ENCODE results near the gene KIF1A. TPM values are rescaled to one million over a fixed set of nuclear protein-coding genes. Genes with fewer than 3 reads are reported as not detected.

KIF1A gene
- total RNA-seq, 1 experiment from 2014 or later = 279 TPM

DNA sequence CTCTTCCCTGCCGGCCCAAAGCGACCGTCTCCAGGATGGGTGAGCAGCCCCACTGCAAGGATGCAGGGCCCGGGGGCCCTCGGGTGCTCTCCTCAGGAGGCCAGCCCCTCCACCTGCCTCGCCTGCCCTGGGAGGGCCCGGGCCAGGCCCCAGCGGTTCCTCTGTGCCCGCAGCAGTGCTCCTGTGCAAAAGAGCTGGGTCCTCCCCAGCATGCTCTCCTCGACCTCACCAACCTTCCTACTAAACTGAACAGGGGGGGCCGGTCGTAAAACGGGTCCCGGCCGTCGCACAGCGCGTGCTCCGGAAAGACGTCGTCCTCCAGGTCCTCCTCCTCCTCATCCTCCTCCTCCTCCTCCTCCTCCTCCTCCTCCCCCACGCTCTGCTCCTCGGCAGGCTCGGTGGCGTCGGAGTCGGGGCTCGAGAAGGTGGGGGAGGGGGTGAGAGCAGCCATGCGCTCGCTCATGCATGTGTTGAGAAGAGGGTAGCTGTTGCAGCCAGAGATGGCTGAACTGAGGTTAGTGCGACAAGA is 62.9 kb downstream of the KIF1A start:
- Mint-ChIP-seq H3K4me3 (no peak overlapping the region), H3K36me3 (peaks cover 43% of the 10 kb centered on the region)
- no peak for ATAC-seq

DNA sequence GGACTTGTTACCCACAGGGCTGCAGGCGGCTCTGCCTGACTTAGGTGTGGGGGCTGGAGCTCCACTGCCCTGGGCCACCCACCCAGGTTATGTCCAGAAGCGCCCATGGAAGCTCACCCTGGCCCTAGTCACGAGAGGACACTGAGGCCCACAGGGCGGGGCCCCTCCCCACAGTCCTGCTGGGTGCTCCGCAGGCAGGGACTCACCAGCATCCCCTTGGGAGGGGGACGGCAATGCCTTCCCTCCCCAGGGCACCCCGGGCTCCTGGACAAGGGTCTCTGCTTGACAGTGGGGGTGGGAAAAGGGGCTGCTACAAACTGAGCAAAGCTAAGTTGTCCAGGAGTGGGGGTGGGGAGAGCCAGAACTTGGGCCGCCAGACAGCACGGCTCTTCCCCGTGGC is 67.8 kb downstream of the KIF1A start:
- no peak for DNase-seq (ENCODE audit: low spot score)
- Mint-ChIP-seq H3K4me1 (no peaks in the 10 kb centered on the region), H3K27me3 (ENCODE audit: low read depth) (no peaks in the 10 kb centered on the region), H3K36me3 (peaks cover 42% of the 10 kb centered on the region), H3K4me3 (no peak overlapping the region), H3K27ac (no peak overlapping the region), H3K9me3 (no peaks in the 10 kb centered on the region)
- no peak for ATAC-seq
- TF ChIP-seq FOXK1 (CRISPR knock-in tag; IDR thresholded peaks at IDR 0.05) = no peak
- POLR2A ChIA-PET = interaction anchor here (1.4 kb wide), 1 partner anchor 37 kb away, joined by 4 read pairs; no protein-coding TSS in a partner anchor
- CTCF ChIA-PET = no interaction called here

More for the DNA sequence above, 62.9 kb downstream of the KIF1A start:
- Mint-ChIP-seq H3K4me1 (no peaks in the 10 kb centered on the region), H3K9me3 (no peaks in the 10 kb centered on the region), H3K27me3 (ENCODE audit: low read depth) (no peaks in the 10 kb centered on the region), H3K27ac (no peak overlapping the region)
- CTCF ChIA-PET = no interaction called here
- TF ChIP-seq NR3C1 (CRISPR knock-in tag; conservative IDR thresholded peaks at IDR 0.05; ENCODE audit: low read depth) = no peak
- TF ChIP-seq ZNF317 (CRISPR knock-in tag; IDR thresholded peaks at IDR 0.05; ENCODE audit: borderline replicate concordance, low read depth) = no peak
- TF ChIP-seq HMGA2 (CRISPR knock-in tag; IDR thresholded peaks at IDR 0.05) = no peak
- TF ChIP-seq FOXP1 (CRISPR knock-in tag; IDR thresholded peaks at IDR 0.05; ENCODE audit: borderline replicate concordance) = no peak
- TF ChIP-seq ZNF263 (CRISPR knock-in tag; IDR thresholded peaks at IDR 0.05; ENCODE audit: low read depth) = peak; percentile 88
- no peak for TF ChIP-seq TEAD1 (CRISPR knock-in tag; IDR thresholded peaks at IDR 0.05)
- DNase-seq (ENCODE audit: low spot score) = no peak
- POLR2A ChIA-PET = no interaction called here

DNA sequence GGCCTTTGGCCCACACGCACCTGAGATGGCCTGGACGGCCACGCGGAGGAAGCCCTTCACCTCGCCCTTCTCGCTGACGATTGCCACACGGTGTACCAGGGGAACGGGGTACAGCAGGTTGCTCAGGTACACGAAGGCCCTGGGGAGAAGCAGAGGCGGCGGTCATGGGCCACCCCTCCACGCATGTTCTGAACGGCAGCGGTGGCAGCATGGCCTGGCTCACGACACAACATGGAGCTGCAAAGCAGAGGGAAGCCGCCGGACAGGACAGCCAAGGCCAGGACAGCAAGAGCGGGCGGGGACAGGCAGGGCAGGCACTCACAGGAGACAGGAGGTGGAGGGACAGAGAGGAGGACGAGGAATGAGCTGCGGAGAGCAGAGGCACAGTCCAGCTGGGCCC is 69.6 kb downstream of the KIF1A start:
- no peaks in the 10 kb centered on the region for H3K9me3 Mint-ChIP-seq
- DNase-seq (ENCODE audit: low spot score) = no peak
- POLR2A ChIA-PET = no interaction called here
- no peak overlapping the region for H3K4me3 Mint-ChIP-seq
- no peak overlapping the region for H3K27ac Mint-ChIP-seq
- ATAC-seq = no peak
- CTCF ChIA-PET = no interaction called here
- H3K36me3 Mint-ChIP-seq = peaks cover 48% of the 10 kb centered on the region
- no peak for TF ChIP-seq ZBTB21 (CRISPR knock-in tag; IDR thresholded peaks at IDR 0.05; ENCODE audit: borderline replicate concordance)
- no peak for TF ChIP-seq KAT7 (CRISPR knock-in tag; IDR thresholded peaks at IDR 0.05; ENCODE audit: borderline replicate concordance)
- TF ChIP-seq, protein P1, sequence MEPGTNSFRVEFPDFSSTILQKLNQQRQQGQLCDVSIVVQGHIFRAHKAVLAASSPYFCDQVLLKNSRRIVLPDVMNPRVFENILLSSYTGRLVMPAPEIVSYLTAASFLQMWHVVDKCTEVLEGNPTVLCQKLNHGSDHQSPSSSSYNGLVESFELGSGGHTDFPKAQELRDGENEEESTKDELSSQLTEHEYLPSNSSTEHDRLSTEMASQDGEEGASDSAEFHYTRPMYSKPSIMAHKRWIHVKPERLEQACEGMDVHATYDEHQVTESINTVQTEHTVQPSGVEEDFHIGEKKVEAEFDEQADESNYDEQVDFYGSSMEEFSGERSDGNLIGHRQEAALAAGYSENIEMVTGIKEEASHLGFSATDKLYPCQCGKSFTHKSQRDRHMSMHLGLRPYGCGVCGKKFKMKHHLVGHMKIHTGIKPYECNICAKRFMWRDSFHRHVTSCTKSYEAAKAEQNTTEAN (CRISPR knock-in tag; IDR thresholded peaks at IDR 0.05) = no peak
- TF ChIP-seq, protein P2, sequence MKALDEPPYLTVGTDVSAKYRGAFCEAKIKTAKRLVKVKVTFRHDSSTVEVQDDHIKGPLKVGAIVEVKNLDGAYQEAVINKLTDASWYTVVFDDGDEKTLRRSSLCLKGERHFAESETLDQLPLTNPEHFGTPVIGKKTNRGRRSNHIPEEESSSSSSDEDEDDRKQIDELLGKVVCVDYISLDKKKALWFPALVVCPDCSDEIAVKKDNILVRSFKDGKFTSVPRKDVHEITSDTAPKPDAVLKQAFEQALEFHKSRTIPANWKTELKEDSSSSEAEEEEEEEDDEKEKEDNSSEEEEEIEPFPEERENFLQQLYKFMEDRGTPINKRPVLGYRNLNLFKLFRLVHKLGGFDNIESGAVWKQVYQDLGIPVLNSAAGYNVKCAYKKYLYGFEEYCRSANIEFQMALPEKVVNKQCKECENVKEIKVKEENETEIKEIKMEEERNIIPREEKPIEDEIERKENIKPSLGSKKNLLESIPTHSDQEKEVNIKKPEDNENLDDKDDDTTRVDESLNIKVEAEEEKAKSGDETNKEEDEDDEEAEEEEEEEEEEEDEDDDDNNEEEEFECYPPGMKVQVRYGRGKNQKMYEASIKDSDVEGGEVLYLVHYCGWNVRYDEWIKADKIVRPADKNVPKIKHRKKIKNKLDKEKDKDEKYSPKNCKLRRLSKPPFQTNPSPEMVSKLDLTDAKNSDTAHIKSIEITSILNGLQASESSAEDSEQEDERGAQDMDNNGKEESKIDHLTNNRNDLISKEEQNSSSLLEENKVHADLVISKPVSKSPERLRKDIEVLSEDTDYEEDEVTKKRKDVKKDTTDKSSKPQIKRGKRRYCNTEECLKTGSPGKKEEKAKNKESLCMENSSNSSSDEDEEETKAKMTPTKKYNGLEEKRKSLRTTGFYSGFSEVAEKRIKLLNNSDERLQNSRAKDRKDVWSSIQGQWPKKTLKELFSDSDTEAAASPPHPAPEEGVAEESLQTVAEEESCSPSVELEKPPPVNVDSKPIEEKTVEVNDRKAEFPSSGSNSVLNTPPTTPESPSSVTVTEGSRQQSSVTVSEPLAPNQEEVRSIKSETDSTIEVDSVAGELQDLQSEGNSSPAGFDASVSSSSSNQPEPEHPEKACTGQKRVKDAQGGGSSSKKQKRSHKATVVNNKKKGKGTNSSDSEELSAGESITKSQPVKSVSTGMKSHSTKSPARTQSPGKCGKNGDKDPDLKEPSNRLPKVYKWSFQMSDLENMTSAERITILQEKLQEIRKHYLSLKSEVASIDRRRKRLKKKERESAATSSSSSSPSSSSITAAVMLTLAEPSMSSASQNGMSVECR (CRISPR knock-in tag; IDR thresholded peaks at IDR 0.05; ENCODE audit: borderline replicate concordance) = no peak
- no peak for TF ChIP-seq CREB1 (CRISPR knock-in tag; IDR thresholded peaks at IDR 0.05)
- no peaks in the 10 kb centered on the region for H3K27me3 Mint-ChIP-seq (ENCODE audit: low read depth)
- H3K4me1 Mint-ChIP-seq = no peaks in the 10 kb centered on the region

DNA sequence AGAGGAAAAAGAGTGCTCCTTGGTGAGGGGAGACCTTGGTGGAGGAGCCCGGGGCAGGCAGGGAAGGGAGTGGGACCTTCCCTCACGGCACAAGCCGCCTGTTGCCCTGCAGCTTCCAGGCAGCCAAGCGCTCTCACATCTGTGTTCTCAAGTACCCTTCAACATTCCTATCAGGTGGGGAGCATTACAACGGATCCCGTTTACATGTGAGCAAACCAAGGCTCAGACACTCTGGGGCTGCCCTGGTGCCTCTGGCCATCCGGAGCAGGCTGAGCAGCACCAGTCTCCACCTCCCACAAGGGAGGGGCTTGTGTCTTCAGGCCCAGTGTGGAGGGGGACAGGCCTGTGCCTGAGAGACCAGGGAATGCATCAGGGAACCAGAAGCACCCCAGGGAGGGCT is 70.5 kb downstream of the KIF1A start:
- ATAC-seq = no peak
- CTCF ChIA-PET = no interaction called here
- H3K36me3 Mint-ChIP-seq = peaks cover 55% of the 10 kb centered on the region
- no peak overlapping the region for H3K4me3 Mint-ChIP-seq
- H3K4me1 Mint-ChIP-seq = no peaks in the 10 kb centered on the region
- H3K9me3 Mint-ChIP-seq = no peaks in the 10 kb centered on the region
- H3K27ac Mint-ChIP-seq = no peak overlapping the region
- POLR2A ChIA-PET = no interaction called here
- no peak for DNase-seq (ENCODE audit: low spot score)
- H3K27me3 Mint-ChIP-seq (ENCODE audit: low read depth) = no peaks in the 10 kb centered on the region
- TF ChIP-seq, protein P3, sequence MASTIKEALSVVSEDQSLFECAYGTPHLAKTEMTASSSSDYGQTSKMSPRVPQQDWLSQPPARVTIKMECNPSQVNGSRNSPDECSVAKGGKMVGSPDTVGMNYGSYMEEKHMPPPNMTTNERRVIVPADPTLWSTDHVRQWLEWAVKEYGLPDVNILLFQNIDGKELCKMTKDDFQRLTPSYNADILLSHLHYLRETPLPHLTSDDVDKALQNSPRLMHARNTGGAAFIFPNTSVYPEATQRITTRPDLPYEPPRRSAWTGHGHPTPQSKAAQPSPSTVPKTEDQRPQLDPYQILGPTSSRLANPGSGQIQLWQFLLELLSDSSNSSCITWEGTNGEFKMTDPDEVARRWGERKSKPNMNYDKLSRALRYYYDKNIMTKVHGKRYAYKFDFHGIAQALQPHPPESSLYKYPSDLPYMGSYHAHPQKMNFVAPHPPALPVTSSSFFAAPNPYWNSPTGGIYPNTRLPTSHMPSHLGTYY (CRISPR knock-in tag; IDR thresholded peaks at IDR 0.05) = no peak
- TF ChIP-seq, protein P4, sequence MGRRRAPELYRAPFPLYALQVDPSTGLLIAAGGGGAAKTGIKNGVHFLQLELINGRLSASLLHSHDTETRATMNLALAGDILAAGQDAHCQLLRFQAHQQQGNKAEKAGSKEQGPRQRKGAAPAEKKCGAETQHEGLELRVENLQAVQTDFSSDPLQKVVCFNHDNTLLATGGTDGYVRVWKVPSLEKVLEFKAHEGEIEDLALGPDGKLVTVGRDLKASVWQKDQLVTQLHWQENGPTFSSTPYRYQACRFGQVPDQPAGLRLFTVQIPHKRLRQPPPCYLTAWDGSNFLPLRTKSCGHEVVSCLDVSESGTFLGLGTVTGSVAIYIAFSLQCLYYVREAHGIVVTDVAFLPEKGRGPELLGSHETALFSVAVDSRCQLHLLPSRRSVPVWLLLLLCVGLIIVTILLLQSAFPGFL (CRISPR knock-in tag; IDR thresholded peaks at IDR 0.05; ENCODE audit: borderline replicate concordance) = no peak
- TF ChIP-seq, protein P5, sequence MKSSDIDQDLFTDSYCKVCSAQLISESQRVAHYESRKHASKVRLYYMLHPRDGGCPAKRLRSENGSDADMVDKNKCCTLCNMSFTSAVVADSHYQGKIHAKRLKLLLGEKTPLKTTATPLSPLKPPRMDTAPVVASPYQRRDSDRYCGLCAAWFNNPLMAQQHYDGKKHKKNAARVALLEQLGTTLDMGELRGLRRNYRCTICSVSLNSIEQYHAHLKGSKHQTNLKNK (CRISPR knock-in tag; IDR thresholded peaks at IDR 0.05) = no peak
- no peak for TF ChIP-seq GABPB1 (CRISPR knock-in tag; IDR thresholded peaks at IDR 0.05)
- TF ChIP-seq, protein P6, sequence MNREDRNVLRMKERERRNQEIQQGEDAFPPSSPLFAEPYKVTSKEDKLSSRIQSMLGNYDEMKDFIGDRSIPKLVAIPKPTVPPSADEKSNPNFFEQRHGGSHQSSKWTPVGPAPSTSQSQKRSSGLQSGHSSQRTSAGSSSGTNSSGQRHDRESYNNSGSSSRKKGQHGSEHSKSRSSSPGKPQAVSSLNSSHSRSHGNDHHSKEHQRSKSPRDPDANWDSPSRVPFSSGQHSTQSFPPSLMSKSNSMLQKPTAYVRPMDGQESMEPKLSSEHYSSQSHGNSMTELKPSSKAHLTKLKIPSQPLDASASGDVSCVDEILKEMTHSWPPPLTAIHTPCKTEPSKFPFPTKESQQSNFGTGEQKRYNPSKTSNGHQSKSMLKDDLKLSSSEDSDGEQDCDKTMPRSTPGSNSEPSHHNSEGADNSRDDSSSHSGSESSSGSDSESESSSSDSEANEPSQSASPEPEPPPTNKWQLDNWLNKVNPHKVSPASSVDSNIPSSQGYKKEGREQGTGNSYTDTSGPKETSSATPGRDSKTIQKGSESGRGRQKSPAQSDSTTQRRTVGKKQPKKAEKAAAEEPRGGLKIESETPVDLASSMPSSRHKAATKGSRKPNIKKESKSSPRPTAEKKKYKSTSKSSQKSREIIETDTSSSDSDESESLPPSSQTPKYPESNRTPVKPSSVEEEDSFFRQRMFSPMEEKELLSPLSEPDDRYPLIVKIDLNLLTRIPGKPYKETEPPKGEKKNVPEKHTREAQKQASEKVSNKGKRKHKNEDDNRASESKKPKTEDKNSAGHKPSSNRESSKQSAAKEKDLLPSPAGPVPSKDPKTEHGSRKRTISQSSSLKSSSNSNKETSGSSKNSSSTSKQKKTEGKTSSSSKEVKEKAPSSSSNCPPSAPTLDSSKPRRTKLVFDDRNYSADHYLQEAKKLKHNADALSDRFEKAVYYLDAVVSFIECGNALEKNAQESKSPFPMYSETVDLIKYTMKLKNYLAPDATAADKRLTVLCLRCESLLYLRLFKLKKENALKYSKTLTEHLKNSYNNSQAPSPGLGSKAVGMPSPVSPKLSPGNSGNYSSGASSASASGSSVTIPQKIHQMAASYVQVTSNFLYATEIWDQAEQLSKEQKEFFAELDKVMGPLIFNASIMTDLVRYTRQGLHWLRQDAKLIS (CRISPR knock-in tag; IDR thresholded peaks at IDR 0.05; ENCODE audit: borderline replicate concordance) = no peak
